Measurements from ENCODE around the gene RALGDS. TPM values are rescaled to one million over a fixed set of nuclear protein-coding genes. Genes with fewer than 3 reads are reported as not detected.

RALGDS gene
- total RNA-seq, 1 donor, result 59.0 TPM

GRCh38 chr9:133131506-133131905 lies 10.5 kb upstream of the RALGDS start:
- no peaks in the 10 kb centered on the region for H3K27me3 ChIP-seq (ENCODE audit: insufficient read depth, low read length)
- no peak overlapping the region for H3K4me3 ChIP-seq (ENCODE audit: low read length)
- H3K9me3 ChIP-seq (ENCODE audit: low read depth, low read length), result no peaks in the 10 kb centered on the region
- peaks cover 81% of the 10 kb centered on the region for H3K4me1 ChIP-seq (ENCODE audit: insufficient read depth, low read length)

GRCh38 chr9:133130685-133131244 lies 9.7 kb upstream of the RALGDS start:
- Histone ChIP-seq H3K9me3 (ENCODE audit: low read depth, low read length) (no peaks in the 10 kb centered on the region), H3K4me3 (ENCODE audit: low read length) (peak overlapping the region; percentile 42), H3K4me1 (ENCODE audit: insufficient read depth, low read length) (peaks cover 84% of the 10 kb centered on the region), H3K27me3 (ENCODE audit: insufficient read depth, low read length) (no peaks in the 10 kb centered on the region)

- no peaks in the 10 kb centered on the region for H3K9me3 ChIP-seq (ENCODE audit: low read depth, low read length)
- peaks cover 84% of the 10 kb centered on the region for H3K4me1 ChIP-seq (ENCODE audit: insufficient read depth, low read length)
- H3K27me3 ChIP-seq (ENCODE audit: insufficient read depth, low read length), result no peaks in the 10 kb centered on the region
- peak overlapping the region; percentile 15 for H3K4me3 ChIP-seq (ENCODE audit: low read length)
These were observed 8.2 kb upstream of the RALGDS start for GRCh38 chr9:133129001-133129795.

- Histone ChIP-seq H3K4me3 (ENCODE audit: low read length) (no peak overlapping the region), H3K9me3 (ENCODE audit: low read depth, low read length) (no peaks in the 10 kb centered on the region)
These were observed 7.1 kb upstream of the RALGDS start for GRCh38 chr9:133128152-133128551.

GRCh38 chr9:133127340-133127981 lies 6.4 kb upstream of the RALGDS start:
- Histone ChIP-seq H3K4me1 (ENCODE audit: insufficient read depth, low read length) (peaks cover 82% of the 10 kb centered on the region), H3K9me3 (ENCODE audit: low read depth, low read length) (no peaks in the 10 kb centered on the region), H3K4me3 (ENCODE audit: low read length) (no peak overlapping the region), H3K27me3 (ENCODE audit: insufficient read depth, low read length) (no peaks in the 10 kb centered on the region)

More at GRCh38 chr9:133128152-133128551, 7.1 kb upstream of the RALGDS start:
- peaks cover 82% of the 10 kb centered on the region for H3K4me1 ChIP-seq (ENCODE audit: insufficient read depth, low read length)
- H3K27me3 ChIP-seq (ENCODE audit: insufficient read depth, low read length), result no peaks in the 10 kb centered on the region

- Histone ChIP-seq H3K4me1 (ENCODE audit: insufficient read depth, low read length) (peaks cover 82% of the 10 kb centered on the region), H3K27me3 (ENCODE audit: insufficient read depth, low read length) (no peaks in the 10 kb centered on the region), H3K9me3 (ENCODE audit: low read depth, low read length) (no peaks in the 10 kb centered on the region), H3K4me3 (ENCODE audit: low read length) (no peak overlapping the region)
These were observed 5.8 kb upstream of the RALGDS start for GRCh38 chr9:133126697-133127339.

- no peak overlapping the region for H3K4me3 ChIP-seq (ENCODE audit: low read length)
- peaks cover 81% of the 10 kb centered on the region for H3K4me1 ChIP-seq (ENCODE audit: insufficient read depth, low read length)
- no peaks in the 10 kb centered on the region for H3K27me3 ChIP-seq (ENCODE audit: insufficient read depth, low read length)
- H3K9me3 ChIP-seq (ENCODE audit: low read depth, low read length), result no peaks in the 10 kb centered on the region
These were observed 5.1 kb upstream of the RALGDS start for GRCh38 chr9:133125941-133126696.

GRCh38 chr9:133124907-133125275 lies 3.9 kb upstream of the RALGDS start:
- H3K27me3 ChIP-seq (ENCODE audit: insufficient read depth, low read length), result no peaks in the 10 kb centered on the region
- H3K4me3 ChIP-seq (ENCODE audit: low read length), result no peak overlapping the region
- H3K4me1 ChIP-seq (ENCODE audit: insufficient read depth, low read length), result peaks cover 90% of the 10 kb centered on the region
- no peaks in the 10 kb centered on the region for H3K9me3 ChIP-seq (ENCODE audit: low read depth, low read length)

GRCh38 chr9:133124123-133124906 lies 3.3 kb upstream of the RALGDS start:
- H3K4me1 ChIP-seq (ENCODE audit: insufficient read depth, low read length), result peaks cover 94% of the 10 kb centered on the region
- no peaks in the 10 kb centered on the region for H3K27me3 ChIP-seq (ENCODE audit: insufficient read depth, low read length)
- no peak overlapping the region for H3K4me3 ChIP-seq (ENCODE audit: low read length)
- no peaks in the 10 kb centered on the region for H3K9me3 ChIP-seq (ENCODE audit: low read depth, low read length)

- H3K9me3 ChIP-seq (ENCODE audit: low read depth, low read length), result no peaks in the 10 kb centered on the region
- H3K27me3 ChIP-seq (ENCODE audit: insufficient read depth, low read length), result no peaks in the 10 kb centered on the region
- peaks cover 94% of the 10 kb centered on the region for H3K4me1 ChIP-seq (ENCODE audit: insufficient read depth, low read length)
- no peak overlapping the region for H3K4me3 ChIP-seq (ENCODE audit: low read length)
These were observed 2.0 kb upstream of the RALGDS start for GRCh38 chr9:133122935-133123611.

- H3K4me1 ChIP-seq (ENCODE audit: insufficient read depth, low read length), result peaks cover 94% of the 10 kb centered on the region
- H3K9me3 ChIP-seq (ENCODE audit: low read depth, low read length), result no peaks in the 10 kb centered on the region
- no peak overlapping the region for H3K4me3 ChIP-seq (ENCODE audit: low read length)
- H3K27me3 ChIP-seq (ENCODE audit: insufficient read depth, low read length), result no peaks in the 10 kb centered on the region
These were observed 1.5 kb upstream of the RALGDS start for GRCh38 chr9:133122605-133122934.

- no peaks in the 10 kb centered on the region for H3K9me3 ChIP-seq (ENCODE audit: low read depth, low read length)
- H3K27me3 ChIP-seq (ENCODE audit: insufficient read depth, low read length), result no peaks in the 10 kb centered on the region
- H3K4me3 ChIP-seq (ENCODE audit: low read length), result no peak overlapping the region
- peaks cover 91% of the 10 kb centered on the region for H3K4me1 ChIP-seq (ENCODE audit: insufficient read depth, low read length)
These were observed 993 bp upstream of the RALGDS start for GRCh38 chr9:133121915-133122550.

- no peaks in the 10 kb centered on the region for H3K27me3 ChIP-seq (ENCODE audit: insufficient read depth, low read length)
- H3K4me3 ChIP-seq (ENCODE audit: low read length), result peak overlapping the region; percentile 46
- peaks cover 91% of the 10 kb centered on the region for H3K4me1 ChIP-seq (ENCODE audit: insufficient read depth, low read length)
- H3K9me3 ChIP-seq (ENCODE audit: low read depth, low read length), result no peaks in the 10 kb centered on the region
These were observed 391 bp downstream of the RALGDS start for GRCh38 chr9:133120501-133121197.

All from mononuclear cell (primary cell).